ENCODE results near the gene SLC16A8.

GRCh38 chr22:38088629-38089473 lies 4.9 kb upstream of the SLC16A8 start:
- TF ChIP-seq CTCF (IDR thresholded peaks at IDR 0.05; ENCODE audit: low read length): no peak
- TF ChIP-seq EZH2 (IDR thresholded peaks at IDR 0.05; ENCODE audit: borderline replicate concordance, low read length): no peak

All from OCI-LY1 (cell line).